Epithelial cell of proximal tubule (primary cell): ENCODE data around the gene MAN1B1. TPM values are rescaled to one million over a fixed set of nuclear protein-coding genes. Genes with fewer than 3 reads are reported as not detected.
A peak's percentile ranks its signal among the peaks of the same experiment; 100 is the strongest.
"Not testable (repeated sequence)": the region's sequence is repeated elsewhere in the genome, so short reads cannot be mapped to it uniquely, and the experiment has no call there.

Experiments
- DNase-seq: peaks from one replicate; pipeline ENCODE4 v3.0.0-alpha.2; 2011; ENCODE audit warnings: low read depth
- H3K4me3 ChIP-seq: 2 replicates; pipeline ENCODE4 v1.5.1; 2011; ENCODE audit warnings: low read depth, mild to moderate bottlenecking, low read length
- CTCF ChIP-seq: conservative IDR thresholded peaks from 2 replicates; pipeline ENCODE4 v1.5.1; 2012; ENCODE audit warnings: low read depth, mild to moderate bottlenecking, low read length
- total RNA-seq: library from RNA; depleted of rRNA; stranded (reverse); fragments of >200 nt; gene quantifications from 2 replicates; pipeline ENCODE4 v1.2.3, GENCODE V29; 2015

Gene MAN1B1
- total RNA-seq, 1 donor from 2014 or later, result 74.3 TPM

- DNase-seq, result no peak
- no peak for TF ChIP-seq CTCF
- no peak overlapping the region for H3K4me3 ChIP-seq
These were observed 40.7 kb downstream of the MAN1B1 start for GRCh38 chr9:137127301-137128157.

- no peak for TF ChIP-seq CTCF
- peak overlapping the region; percentile 85 for H3K4me3 ChIP-seq
- no peak for DNase-seq
These were observed 41.5 kb downstream of the MAN1B1 start for GRCh38 chr9:137128158-137128861.

GRCh38 chr9:137128862-137129455 lies 42.2 kb downstream of the MAN1B1 start:
- peak overlapping the region; percentile 85 for H3K4me3 ChIP-seq
- TF ChIP-seq CTCF, result no peak
- no peak for DNase-seq

GRCh38 chr9:137129456-137130175 lies 42.8 kb downstream of the MAN1B1 start:
- no peak for TF ChIP-seq CTCF
- H3K4me3 ChIP-seq, result peak overlapping the region; percentile 85
- peak; percentile 29 for DNase-seq

- peak overlapping the region; percentile 85 for H3K4me3 ChIP-seq
- TF ChIP-seq CTCF, result no peak
- DNase-seq, result no peak
These were observed 43.5 kb downstream of the MAN1B1 start for GRCh38 chr9:137130176-137130755.

- no peak for DNase-seq
- no peak for TF ChIP-seq CTCF
- H3K4me3 ChIP-seq, result no peak overlapping the region
These were observed 47.4 kb downstream of the MAN1B1 start for GRCh38 chr9:137134191-137134590.

GRCh38 chr9:137135154-137135553 lies 48.4 kb downstream of the MAN1B1 start:
- not testable (repeated sequence) for DNase-seq, H3K4me3 ChIP-seq
